ENCODE measurements around the gene APOA4.

DNA sequence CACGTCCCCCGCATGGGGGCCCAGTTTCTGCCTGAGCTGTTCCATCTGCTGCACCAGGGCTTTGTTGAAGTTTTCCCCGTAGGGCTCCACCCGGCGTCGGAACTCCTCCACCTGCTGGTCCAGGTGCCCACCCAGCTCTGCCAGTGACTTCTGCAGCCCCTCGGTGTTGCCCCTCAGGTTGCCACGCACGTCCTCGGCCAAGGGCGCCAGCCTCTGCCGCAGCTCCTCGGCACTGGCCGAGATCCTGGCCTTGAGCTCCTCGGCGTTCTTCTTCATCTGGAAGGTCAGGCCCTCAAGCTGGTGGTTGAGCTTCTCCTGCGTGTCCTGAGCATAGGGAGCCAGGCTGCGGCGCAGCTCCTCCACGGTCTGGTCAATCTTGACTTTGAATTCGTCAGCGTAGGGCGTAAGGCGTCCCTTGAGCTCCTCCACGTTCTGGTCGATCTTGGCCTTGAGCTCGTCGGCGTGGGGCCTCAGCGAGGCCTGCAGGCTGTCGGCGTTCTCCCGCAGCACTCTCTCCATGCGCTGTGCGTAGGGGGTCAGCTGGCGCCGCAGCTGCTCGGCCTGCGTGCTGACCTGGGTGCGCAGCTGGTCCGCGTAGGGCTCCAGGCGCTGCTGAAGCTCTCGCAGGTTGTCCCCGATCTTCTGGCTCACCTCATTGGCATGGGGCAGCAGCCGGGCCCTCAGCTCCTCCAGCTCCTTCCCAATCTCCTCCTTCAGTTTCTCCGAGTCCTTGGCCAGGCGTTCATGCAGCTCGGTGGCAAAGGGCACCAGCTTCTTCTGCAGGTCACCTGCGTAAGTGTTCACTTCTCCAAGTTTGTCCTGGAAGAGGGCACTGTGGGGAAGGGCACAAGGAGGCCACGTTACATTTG is 1.8 kb downstream of the APOA4 start:
- no peak for TF ChIP-seq CTCF (IDR thresholded peaks at IDR 0.05; ENCODE audit: low read depth, low read length, missing input control)
- no peak for TF ChIP-seq SP1 (IDR thresholded peaks at IDR 0.05)
